Astrocyte (in vitro differentiated cells and primary cell): ENCODE data around the gene SNRPD3.

Experiments used
- EZH2 ChIP-seq: IDR thresholded peaks from 2 replicates; pipeline ENCODE4 v1.6.1; 2012; ENCODE audit warnings: mild to moderate bottlenecking, low read length, inconsistent platforms; ENCODE audit not compliant: insufficient read depth
- TF ChIP-seq, protein P1 (sequence below): IDR thresholded peaks from 2 replicates; pipeline ENCODE4 v1.5.1; 2011; ENCODE audit warnings: low read depth, mild to moderate bottlenecking, inconsistent platforms, low read length, moderate library complexity; ENCODE audit not compliant: insufficient read depth

DNA sequence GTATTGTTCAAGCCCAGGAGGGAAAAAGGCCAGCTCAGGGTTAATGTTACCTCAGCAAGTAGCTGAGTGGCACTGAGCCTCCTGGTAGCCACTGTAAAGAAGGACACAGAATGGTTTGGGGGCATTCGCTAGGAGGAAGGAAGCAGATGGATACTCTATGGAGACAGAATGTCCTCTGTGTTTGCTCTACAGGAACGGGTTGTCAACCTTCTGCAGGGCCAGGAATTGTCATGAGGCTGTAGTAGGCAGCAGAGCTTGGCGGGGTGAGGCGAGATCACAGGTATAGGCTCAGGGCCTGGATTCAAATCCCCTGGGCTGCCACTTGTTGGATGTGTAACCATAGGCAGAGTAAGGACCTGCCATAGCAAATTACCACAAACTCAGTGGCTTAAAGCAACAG, 40.1 kb downstream of the SNRPD3 start:
- no peak for TF ChIP-seq EZH2
- TF ChIP-seq, protein P1, sequence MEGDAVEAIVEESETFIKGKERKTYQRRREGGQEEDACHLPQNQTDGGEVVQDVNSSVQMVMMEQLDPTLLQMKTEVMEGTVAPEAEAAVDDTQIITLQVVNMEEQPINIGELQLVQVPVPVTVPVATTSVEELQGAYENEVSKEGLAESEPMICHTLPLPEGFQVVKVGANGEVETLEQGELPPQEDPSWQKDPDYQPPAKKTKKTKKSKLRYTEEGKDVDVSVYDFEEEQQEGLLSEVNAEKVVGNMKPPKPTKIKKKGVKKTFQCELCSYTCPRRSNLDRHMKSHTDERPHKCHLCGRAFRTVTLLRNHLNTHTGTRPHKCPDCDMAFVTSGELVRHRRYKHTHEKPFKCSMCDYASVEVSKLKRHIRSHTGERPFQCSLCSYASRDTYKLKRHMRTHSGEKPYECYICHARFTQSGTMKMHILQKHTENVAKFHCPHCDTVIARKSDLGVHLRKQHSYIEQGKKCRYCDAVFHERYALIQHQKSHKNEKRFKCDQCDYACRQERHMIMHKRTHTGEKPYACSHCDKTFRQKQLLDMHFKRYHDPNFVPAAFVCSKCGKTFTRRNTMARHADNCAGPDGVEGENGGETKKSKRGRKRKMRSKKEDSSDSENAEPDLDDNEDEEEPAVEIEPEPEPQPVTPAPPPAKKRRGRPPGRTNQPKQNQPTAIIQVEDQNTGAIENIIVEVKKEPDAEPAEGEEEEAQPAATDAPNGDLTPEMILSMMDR = no peak
